GM12872 (cell line): ENCODE measurements around the gene RDH14.

Source experiments
- TF ChIP-seq, protein P1 (sequence below): IDR thresholded peaks from 3 replicates; pipeline ENCODE4 v1.5.1; 2011; ENCODE audit warnings: low read depth, mild to moderate bottlenecking, low read length, moderate library complexity; ENCODE audit not compliant: insufficient read depth

The RDH14 gene

DNA sequence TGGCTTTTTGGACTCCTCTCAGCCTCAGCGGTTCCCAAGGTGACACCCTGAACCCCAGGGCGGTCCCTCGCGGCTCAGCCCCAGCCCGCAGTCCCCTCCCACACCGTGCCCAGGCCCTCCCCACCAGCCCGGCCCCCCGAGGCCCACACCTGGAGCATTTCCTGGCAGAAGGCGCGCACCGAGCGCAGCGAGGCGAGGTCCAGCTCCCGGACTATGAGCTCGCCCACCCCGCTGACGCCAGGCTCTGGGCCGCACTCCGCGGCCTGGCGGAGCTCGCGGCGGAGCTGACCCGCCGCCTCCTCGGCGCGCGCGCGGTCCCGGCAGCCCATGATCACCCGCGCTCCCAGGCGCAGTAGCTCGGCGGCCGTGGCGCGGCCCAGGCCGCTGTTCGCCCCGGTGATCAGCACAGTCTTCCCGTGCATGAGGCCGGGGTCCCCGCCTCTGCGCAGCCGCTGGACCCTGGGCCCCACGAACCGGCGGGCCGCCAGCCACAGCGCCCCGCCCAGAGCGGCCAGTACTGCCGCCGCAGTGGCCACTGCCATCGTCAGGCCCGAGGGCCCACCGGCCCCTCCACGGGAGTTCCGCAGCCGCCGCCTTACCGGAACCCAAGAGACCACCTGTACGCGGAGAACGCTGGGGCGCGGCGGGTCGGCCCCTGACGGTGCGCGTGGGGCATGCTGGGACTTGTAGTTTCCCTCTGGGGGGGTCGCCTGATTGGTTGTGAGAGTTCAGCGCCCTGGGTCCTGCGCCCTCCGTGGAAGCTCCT lies at the start of gene RDH14:
Gene RDH14 (minus strand): TSS at position 623 of the 766 bp plus-strand sequence. CDS start 81 bp downstream, at position 542.
- TF ChIP-seq, protein P1, sequence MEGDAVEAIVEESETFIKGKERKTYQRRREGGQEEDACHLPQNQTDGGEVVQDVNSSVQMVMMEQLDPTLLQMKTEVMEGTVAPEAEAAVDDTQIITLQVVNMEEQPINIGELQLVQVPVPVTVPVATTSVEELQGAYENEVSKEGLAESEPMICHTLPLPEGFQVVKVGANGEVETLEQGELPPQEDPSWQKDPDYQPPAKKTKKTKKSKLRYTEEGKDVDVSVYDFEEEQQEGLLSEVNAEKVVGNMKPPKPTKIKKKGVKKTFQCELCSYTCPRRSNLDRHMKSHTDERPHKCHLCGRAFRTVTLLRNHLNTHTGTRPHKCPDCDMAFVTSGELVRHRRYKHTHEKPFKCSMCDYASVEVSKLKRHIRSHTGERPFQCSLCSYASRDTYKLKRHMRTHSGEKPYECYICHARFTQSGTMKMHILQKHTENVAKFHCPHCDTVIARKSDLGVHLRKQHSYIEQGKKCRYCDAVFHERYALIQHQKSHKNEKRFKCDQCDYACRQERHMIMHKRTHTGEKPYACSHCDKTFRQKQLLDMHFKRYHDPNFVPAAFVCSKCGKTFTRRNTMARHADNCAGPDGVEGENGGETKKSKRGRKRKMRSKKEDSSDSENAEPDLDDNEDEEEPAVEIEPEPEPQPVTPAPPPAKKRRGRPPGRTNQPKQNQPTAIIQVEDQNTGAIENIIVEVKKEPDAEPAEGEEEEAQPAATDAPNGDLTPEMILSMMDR, result no peak

DNA sequence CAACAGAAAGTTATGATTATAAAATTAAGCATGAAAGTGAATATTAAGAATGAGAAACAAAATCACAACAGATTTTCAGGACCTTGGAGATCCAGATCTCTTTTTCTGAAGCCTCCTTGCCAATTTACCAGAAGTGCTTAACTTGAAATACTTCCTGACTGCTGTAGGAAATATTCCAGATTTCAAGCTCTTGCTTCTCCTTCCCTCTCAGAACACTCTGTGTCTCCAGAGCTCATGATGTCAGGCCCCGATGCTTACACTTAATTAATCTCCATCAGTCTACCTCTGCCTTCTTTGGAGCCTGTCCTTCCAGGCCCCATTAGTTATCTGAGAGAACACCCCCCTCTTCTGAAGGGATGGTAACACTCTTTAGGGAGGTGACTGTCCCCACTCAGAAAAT lies 49.6 kb upstream of the RDH14 start:
- TF ChIP-seq, protein P1, result no peak

GRCh38 chr2:18605115-18605514 lies 44.7 kb upstream of the RDH14 start:
- TF ChIP-seq, protein P1, result no peak

- TF ChIP-seq, protein P1, result no peak
Observed at GRCh38 chr2:18604531-18604885, 44.1 kb upstream of the RDH14 start.

DNA sequence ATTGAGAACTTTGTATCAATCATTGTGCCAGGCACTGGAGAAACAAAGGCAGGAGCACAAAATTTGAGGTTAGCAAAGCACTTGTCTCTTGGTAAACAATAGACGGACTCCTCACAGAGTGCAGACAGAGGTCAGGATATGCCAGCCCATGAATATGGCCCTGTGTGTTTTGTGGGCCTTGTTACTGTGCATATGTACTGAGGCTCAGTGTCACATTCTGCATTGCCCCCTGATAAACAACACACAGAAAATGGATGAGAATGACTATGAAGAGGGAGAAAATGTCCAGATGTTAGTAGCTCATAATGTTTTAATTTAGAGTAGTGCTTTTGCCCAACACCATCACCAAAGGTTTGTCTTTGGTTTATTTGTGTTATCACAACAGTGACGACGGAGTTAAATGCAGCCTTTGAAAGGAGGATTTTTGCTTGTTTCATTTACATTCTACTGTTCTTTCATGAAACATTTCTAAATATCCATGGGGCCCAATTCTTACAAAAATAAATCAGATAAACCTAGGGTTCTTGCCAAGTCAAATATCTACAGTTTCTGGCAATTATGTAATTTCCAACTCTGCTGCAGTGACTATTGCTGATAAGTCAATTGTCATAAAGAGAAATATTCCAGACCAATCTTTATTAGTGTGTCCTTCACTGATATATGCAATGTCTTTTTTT lies 43.5 kb upstream of the RDH14 start:
- TF ChIP-seq, protein P1, result no peak

- TF ChIP-seq, protein P1, result no peak
Observed at GRCh38 chr2:18602298-18602697, 41.8 kb upstream of the RDH14 start.

DNA sequence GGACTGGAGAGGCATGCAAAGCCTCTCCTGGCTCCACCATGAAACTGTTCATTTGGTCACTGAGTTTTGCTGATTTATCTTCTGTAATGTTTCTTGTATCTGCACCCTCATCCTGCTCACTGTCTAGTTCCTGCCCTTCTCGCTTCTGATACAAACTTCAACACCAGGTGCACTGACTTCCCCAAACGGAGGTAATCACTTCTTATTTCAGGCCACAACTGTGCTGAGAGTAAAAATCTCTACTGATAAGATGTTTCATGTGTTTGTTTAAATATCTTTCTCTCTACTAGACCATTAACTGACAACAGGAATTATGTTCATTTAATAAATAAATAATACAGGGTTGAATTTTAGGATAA lies 39.8 kb upstream of the RDH14 start:
- TF ChIP-seq, protein P1, result no peak
